GM23338 (cell line): Measurements from ENCODE around the gene TTC1. TPM values are rescaled to one million over a fixed set of nuclear protein-coding genes. Genes with fewer than 3 reads are reported as not detected.

Experiments
- ATAC-seq: fragments of 200-7000 bp; cut with Tn5 transposase; 3 replicates; pipeline ENCODE4 v1.9.1; 2020
- DNase-seq: peaks from one replicate; pipeline ENCODE4 v3.0.0-alpha.2; 2015; ENCODE audit warnings: low spot score
- H2AFZ ChIP-seq: fragments of 200-600 bp; sonication (generic); 2 replicates; pipeline ENCODE4 v1.8.0; 2016; ENCODE audit warnings: antibody characterized with exemption, mild to moderate bottlenecking, moderate library complexity
- H3F3A ChIP-seq: fragments of 200-600 bp; sonication (generic); replicated peaks from 2 replicates; pipeline ENCODE4 v1.8.0; 2017; ENCODE audit warnings: antibody characterized with exemption, mixed run types, low read depth
- H3K27ac ChIP-seq: fragments of 200-600 bp; sonication (generic); 2 replicates; pipeline ENCODE4 v1.6.1; 2016; ENCODE audit warnings: low read depth
- H3K27me3 ChIP-seq: fragments of 200-600 bp; sonication (generic); 2 replicates; pipeline ENCODE4 v1.8.0; 2016; ENCODE audit warnings: mild to moderate bottlenecking, mixed run types, moderate library complexity; ENCODE audit not compliant: insufficient read depth
- H3K36me3 ChIP-seq: fragments of 200-600 bp; sonication (generic); 2 replicates; pipeline ENCODE4 v1.8.0; 2016; ENCODE audit warnings: mild to moderate bottlenecking; ENCODE audit not compliant: insufficient read depth
- H3K4me1 ChIP-seq: fragments of 200-600 bp; sonication (generic); 2 replicates; pipeline ENCODE4 v1.8.0; 2016; ENCODE audit warnings: mild to moderate bottlenecking, moderate library complexity; ENCODE audit not compliant: insufficient read depth
- H3K4me2 ChIP-seq: fragments of 200-600 bp; sonication (generic); 2 replicates; pipeline ENCODE4 v1.7.1; 2017; ENCODE audit warnings: mixed run types
- H3K4me3 ChIP-seq: fragments of 200-600 bp; sonication (generic); 2 replicates; pipeline ENCODE4 v1.6.1; 2016; ENCODE audit warnings: mixed run types
- H3K79me2 ChIP-seq: fragments of 200-600 bp; sonication (generic); replicated peaks from 2 replicates; pipeline ENCODE4 v1.8.0; 2017; ENCODE audit warnings: mild to moderate bottlenecking; ENCODE audit not compliant: insufficient read depth
- H3K9me2 ChIP-seq: fragments of 200-600 bp; sonication (generic); 2 replicates; pipeline ENCODE4 v1.8.0; 2017; ENCODE audit not compliant: insufficient read depth
- H4K20me1 ChIP-seq: fragments of 200-600 bp; sonication (generic); replicated peaks from 2 replicates; pipeline ENCODE4 v1.8.0; 2017; ENCODE audit warnings: mild to moderate bottlenecking; ENCODE audit not compliant: insufficient read depth
- H3K27ac Mint-ChIP-seq: 2 replicates; pipeline ENCODE4 v1.8.0; 2020; ENCODE audit warnings: inconsistent platforms, mild to moderate bottlenecking, moderate library complexity, mixed read lengths
- H3K27me3 Mint-ChIP-seq: 3 replicates; pipeline ENCODE4 v1.8.0; 2022; ENCODE audit warnings: low read depth, mild to moderate bottlenecking, moderate library complexity, mixed read lengths, inconsistent platforms; ENCODE audit not compliant: insufficient read depth, poor library complexity
- H3K36me3 Mint-ChIP-seq: 3 replicates; pipeline ENCODE4 v1.8.0; 2021; ENCODE audit warnings: low read depth, mild to moderate bottlenecking, inconsistent platforms, moderate library complexity, mixed read lengths
- H3K4me1 Mint-ChIP-seq: 3 replicates; pipeline ENCODE4 v1.8.0; 2020; ENCODE audit warnings: mild to moderate bottlenecking, inconsistent platforms, mixed read lengths
- H3K4me3 Mint-ChIP-seq: 3 replicates; pipeline ENCODE4 v1.8.0; 2021; ENCODE audit warnings: moderate library complexity, mild to moderate bottlenecking, inconsistent platforms, mixed read lengths
- H3K9me3 Mint-ChIP-seq: 3 replicates; pipeline ENCODE4 v1.8.0; 2020; ENCODE audit warnings: moderate library complexity, mild to moderate bottlenecking, inconsistent platforms, mixed read lengths
- CREB1 ChIP-seq: fragments of 250-450 bp; sonication (Bioruptor Pico); IDR thresholded peaks from 2 replicates; pipeline ENCODE4 v1.5.0; 2020; ENCODE audit warnings: low read depth, mild to moderate bottlenecking, moderate library complexity
- EZH2 ChIP-seq: fragments of 200-600 bp; sonication (generic); IDR thresholded peaks from one replicate; pipeline ENCODE4 v1.8.0; 2017; ENCODE audit warnings: antibody characterized with exemption, mild to moderate bottlenecking, low read depth; ENCODE audit not compliant: unreplicated experiment
- EZH2phosphoT487 ChIP-seq: fragments of 200-600 bp; sonication (generic); IDR thresholded peaks from one replicate; pipeline ENCODE4 v1.8.1; 2018; ENCODE audit warnings: antibody characterized with exemption; ENCODE audit not compliant: unreplicated experiment
- JUNB ChIP-seq: IDR thresholded peaks from one replicate; pipeline ENCODE4 v1.6.1; 2016; ENCODE audit warnings: antibody characterized with exemption; ENCODE audit not compliant: unreplicated experiment
- NANOG ChIP-seq: IDR thresholded peaks from 2 replicates; pipeline ENCODE4 v1.6.1; 2016; ENCODE audit warnings: antibody characterized with exemption, borderline replicate concordance
- POLR2AphosphoS5 ChIP-seq: IDR thresholded peaks from 2 replicates; pipeline ENCODE4 v1.6.1; 2016; ENCODE audit warnings: antibody characterized with exemption, low read depth
- STAT1 ChIP-seq: IDR thresholded peaks from one replicate; pipeline ENCODE4 v1.6.1; 2016; ENCODE audit warnings: antibody characterized with exemption; ENCODE audit not compliant: unreplicated experiment
- ZNF114 ChIP-seq: fragments of 250-450 bp; sonication (Bioruptor Pico); IDR thresholded peaks from 2 replicates; pipeline ENCODE4 v1.5.0; 2020; ENCODE audit warnings: mild to moderate bottlenecking, moderate library complexity
- ZNF331 ChIP-seq: fragments of 250-450 bp; sonication (Bioruptor Pico); IDR thresholded peaks from 2 replicates; pipeline ENCODE4 v1.5.0; 2020; ENCODE audit warnings: low read depth, mild to moderate bottlenecking, moderate library complexity
- polyA plus RNA-seq: library from polyadenylated mRNA; unstranded; fragments of >200 nt; fragmentation: Nextera tagmentation; extraction: Ambion mirVana; gene quantifications from 2 replicates; pipeline ENCODE4 v1.2.1, GENCODE V29; 2016
- total RNA-seq: library from RNA; depleted of rRNA; stranded (reverse); fragments of >200 nt; shearing (Covaris generic); gene quantifications from 2 replicates; pipeline ENCODE4 v1.2.3, GENCODE V29; 2014
- TF ChIP-seq, protein P1 (sequence below), 2 experiments: fragments of 200-600 bp in 1 of 2; sonication (generic) in 1 of 2; conservative IDR thresholded peaks; 2 replicates each; pipeline versions ENCODE4 v1.5.1 to v1.6.1; 2016 to 2017; ENCODE audit warnings: antibody characterized with exemption in 2 of 2, low read depth in 2 of 2, mild to moderate bottlenecking in 2 of 2, moderate library complexity in 1 of 2
- TF ChIP-seq, protein P2 (sequence below): fragments of 250-450 bp; sonication (Bioruptor Pico); IDR thresholded peaks from 2 replicates; pipeline ENCODE4 v1.5.0; 2020; ENCODE audit warnings: mild to moderate bottlenecking, moderate library complexity
- TF ChIP-seq, protein P3 (sequence below): IDR thresholded peaks from one replicate; pipeline ENCODE4 v1.6.1; 2018; ENCODE audit warnings: antibody characterized with exemption; ENCODE audit not compliant: unreplicated experiment
- TF ChIP-seq, protein P4 (sequence below): IDR thresholded peaks from 2 replicates; pipeline ENCODE4 v1.6.1; 2016; ENCODE audit warnings: antibody characterized with exemption

Gene TTC1
- total and polyA plus RNA-seq, 2 experiments from 2014 or later, result 48.9 to 131 TPM

- H3K4me2 ChIP-seq, result no peak overlapping the region
- peaks cover 30% of the 10 kb centered on the region for H3K36me3 Mint-ChIP-seq
- H3K27ac ChIP-seq, result no peak overlapping the region
- H3K4me1 Mint-ChIP-seq, result no peaks in the 10 kb centered on the region
- TF ChIP-seq ZNF331 (no peak), EZH2 (no peak), NANOG (no peak), STAT1 (no peak), JUNB (no peak), ZNF114 (no peak), CREB1 (CRISPR knock-in tag) (no peak), POLR2AphosphoS5 (no peak), EZH2phosphoT487 (no peak)
- TF ChIP-seq, protein P1, sequence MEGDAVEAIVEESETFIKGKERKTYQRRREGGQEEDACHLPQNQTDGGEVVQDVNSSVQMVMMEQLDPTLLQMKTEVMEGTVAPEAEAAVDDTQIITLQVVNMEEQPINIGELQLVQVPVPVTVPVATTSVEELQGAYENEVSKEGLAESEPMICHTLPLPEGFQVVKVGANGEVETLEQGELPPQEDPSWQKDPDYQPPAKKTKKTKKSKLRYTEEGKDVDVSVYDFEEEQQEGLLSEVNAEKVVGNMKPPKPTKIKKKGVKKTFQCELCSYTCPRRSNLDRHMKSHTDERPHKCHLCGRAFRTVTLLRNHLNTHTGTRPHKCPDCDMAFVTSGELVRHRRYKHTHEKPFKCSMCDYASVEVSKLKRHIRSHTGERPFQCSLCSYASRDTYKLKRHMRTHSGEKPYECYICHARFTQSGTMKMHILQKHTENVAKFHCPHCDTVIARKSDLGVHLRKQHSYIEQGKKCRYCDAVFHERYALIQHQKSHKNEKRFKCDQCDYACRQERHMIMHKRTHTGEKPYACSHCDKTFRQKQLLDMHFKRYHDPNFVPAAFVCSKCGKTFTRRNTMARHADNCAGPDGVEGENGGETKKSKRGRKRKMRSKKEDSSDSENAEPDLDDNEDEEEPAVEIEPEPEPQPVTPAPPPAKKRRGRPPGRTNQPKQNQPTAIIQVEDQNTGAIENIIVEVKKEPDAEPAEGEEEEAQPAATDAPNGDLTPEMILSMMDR (conservative IDR thresholded peaks at IDR 0.05; ENCODE audit: low read depth in 2 of 2), result no peak
- TF ChIP-seq, protein P2, sequence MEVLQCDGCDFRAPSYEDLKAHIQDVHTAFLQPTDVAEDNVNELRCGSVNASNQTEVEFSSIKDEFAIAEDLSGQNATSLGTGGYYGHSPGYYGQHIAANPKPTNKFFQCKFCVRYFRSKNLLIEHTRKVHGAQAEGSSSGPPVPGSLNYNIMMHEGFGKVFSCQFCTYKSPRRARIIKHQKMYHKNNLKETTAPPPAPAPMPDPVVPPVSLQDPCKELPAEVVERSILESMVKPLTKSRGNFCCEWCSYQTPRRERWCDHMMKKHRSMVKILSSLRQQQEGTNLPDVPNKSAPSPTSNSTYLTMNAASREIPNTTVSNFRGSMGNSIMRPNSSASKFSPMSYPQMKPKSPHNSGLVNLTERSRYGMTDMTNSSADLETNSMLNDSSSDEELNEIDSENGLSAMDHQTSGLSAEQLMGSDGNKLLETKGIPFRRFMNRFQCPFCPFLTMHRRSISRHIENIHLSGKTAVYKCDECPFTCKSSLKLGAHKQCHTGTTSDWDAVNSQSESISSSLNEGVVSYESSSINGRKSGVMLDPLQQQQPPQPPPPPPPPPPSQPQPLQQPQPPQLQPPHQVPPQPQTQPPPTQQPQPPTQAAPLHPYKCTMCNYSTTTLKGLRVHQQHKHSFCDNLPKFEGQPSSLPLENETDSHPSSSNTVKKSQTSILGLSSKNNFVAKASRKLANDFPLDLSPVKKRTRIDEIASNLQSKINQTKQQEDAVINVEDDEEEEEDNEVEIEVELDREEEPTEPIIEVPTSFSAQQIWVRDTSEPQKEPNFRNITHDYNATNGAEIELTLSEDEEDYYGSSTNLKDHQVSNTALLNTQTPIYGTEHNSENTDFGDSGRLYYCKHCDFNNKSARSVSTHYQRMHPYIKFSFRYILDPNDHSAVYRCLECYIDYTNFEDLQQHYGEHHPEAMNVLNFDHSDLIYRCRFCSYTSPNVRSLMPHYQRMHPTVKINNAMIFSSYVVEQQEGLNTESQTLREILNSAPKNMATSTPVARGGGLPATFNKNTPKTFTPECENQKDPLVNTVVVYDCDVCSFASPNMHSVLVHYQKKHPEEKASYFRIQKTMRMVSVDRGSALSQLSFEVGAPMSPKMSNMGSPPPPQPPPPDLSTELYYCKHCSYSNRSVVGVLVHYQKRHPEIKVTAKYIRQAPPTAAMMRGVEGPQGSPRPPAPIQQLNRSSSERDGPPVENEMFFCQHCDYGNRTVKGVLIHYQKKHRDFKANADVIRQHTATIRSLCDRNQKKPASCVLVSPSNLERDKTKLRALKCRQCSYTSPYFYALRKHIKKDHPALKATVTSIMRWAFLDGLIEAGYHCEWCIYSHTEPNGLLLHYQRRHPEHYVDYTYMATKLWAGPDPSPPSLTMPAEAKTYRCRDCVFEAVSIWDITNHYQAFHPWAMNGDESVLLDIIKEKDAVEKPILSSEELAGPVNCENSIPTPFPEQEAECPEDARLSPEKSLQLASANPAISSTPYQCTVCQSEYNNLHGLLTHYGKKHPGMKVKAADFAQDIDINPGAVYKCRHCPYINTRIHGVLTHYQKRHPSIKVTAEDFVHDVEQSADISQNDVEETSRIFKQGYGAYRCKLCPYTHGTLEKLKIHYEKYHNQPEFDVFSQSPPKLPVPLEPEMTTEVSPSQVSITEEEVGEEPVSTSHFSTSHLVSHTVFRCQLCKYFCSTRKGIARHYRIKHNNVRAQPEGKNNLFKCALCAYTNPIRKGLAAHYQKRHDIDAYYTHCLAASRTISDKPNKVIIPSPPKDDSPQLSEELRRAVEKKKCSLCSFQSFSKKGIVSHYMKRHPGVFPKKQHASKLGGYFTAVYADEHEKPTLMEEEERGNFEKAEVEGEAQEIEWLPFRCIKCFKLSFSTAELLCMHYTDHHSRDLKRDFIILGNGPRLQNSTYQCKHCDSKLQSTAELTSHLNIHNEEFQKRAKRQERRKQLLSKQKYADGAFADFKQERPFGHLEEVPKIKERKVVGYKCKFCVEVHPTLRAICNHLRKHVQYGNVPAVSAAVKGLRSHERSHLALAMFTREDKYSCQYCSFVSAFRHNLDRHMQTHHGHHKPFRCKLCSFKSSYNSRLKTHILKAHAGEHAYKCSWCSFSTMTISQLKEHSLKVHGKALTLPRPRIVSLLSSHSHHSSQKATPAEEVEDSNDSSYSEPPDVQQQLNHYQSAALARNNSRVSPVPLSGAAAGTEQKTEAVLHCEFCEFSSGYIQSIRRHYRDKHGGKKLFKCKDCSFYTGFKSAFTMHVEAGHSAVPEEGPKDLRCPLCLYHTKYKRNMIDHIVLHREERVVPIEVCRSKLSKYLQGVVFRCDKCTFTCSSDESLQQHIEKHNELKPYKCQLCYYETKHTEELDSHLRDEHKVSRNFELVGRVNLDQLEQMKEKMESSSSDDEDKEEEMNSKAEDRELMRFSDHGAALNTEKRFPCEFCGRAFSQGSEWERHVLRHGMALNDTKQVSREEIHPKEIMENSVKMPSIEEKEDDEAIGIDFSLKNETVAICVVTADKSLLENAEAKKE (CRISPR knock-in tag), result no peak
- TF ChIP-seq, protein P3, sequence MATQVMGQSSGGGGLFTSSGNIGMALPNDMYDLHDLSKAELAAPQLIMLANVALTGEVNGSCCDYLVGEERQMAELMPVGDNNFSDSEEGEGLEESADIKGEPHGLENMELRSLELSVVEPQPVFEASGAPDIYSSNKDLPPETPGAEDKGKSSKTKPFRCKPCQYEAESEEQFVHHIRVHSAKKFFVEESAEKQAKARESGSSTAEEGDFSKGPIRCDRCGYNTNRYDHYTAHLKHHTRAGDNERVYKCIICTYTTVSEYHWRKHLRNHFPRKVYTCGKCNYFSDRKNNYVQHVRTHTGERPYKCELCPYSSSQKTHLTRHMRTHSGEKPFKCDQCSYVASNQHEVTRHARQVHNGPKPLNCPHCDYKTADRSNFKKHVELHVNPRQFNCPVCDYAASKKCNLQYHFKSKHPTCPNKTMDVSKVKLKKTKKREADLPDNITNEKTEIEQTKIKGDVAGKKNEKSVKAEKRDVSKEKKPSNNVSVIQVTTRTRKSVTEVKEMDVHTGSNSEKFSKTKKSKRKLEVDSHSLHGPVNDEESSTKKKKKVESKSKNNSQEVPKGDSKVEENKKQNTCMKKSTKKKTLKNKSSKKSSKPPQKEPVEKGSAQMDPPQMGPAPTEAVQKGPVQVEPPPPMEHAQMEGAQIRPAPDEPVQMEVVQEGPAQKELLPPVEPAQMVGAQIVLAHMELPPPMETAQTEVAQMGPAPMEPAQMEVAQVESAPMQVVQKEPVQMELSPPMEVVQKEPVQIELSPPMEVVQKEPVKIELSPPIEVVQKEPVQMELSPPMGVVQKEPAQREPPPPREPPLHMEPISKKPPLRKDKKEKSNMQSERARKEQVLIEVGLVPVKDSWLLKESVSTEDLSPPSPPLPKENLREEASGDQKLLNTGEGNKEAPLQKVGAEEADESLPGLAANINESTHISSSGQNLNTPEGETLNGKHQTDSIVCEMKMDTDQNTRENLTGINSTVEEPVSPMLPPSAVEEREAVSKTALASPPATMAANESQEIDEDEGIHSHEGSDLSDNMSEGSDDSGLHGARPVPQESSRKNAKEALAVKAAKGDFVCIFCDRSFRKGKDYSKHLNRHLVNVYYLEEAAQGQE, result no peak
- TF ChIP-seq, protein P4, sequence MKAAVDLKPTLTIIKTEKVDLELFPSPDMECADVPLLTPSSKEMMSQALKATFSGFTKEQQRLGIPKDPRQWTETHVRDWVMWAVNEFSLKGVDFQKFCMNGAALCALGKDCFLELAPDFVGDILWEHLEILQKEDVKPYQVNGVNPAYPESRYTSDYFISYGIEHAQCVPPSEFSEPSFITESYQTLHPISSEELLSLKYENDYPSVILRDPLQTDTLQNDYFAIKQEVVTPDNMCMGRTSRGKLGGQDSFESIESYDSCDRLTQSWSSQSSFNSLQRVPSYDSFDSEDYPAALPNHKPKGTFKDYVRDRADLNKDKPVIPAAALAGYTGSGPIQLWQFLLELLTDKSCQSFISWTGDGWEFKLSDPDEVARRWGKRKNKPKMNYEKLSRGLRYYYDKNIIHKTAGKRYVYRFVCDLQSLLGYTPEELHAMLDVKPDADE, result no peak
- no peaks in the 10 kb centered on the region for H3F3A ChIP-seq
- no peaks in the 10 kb centered on the region for H3K9me3 Mint-ChIP-seq
- no peak overlapping the region for H3K4me3 Mint-ChIP-seq
- H3K27ac Mint-ChIP-seq, result no peak overlapping the region
- H3K36me3 ChIP-seq, result peaks cover 5% of the 10 kb centered on the region
- H3K9me2 ChIP-seq, result no peaks in the 10 kb centered on the region
- H4K20me1 ChIP-seq, result peaks cover 5% of the 10 kb centered on the region; the same call in 1 of the 2 replicates
- peaks cover 4% of the 10 kb centered on the region for H3K27me3 Mint-ChIP-seq
- no peak overlapping the region for H2AFZ ChIP-seq
- no peaks in the 10 kb centered on the region for H3K4me1 ChIP-seq
- H3K27me3 ChIP-seq, result no peaks in the 10 kb centered on the region
- DNase-seq (no peak), ATAC-seq (no peak)
- peaks cover 65% of the 10 kb centered on the region for H3K79me2 ChIP-seq
- H3K4me3 ChIP-seq, result no peak overlapping the region
Observed at GRCh38 chr5:160029004-160029403, 20.1 kb downstream of the TTC1 start.
